ENCODE results near the gene FKTN. TPM values are rescaled to one million over a fixed set of nuclear protein-coding genes. Genes with fewer than 3 reads are reported as not detected.

Gene FKTN
- total and polyA plus RNA-seq, 5 experiments from 2014 or later, result 0.78 to 16.1 (median 2.5) TPM

Other genes with a start within 250 kb of the FKTN start
- under 1 TPM; 0.55 to 0.63 TPM for gene FSD1L, start 110.1 kb upstream of the FKTN start, total RNA-seq
- under 1 TPM in 2 of 3 donors, not detected in 1; 0.08 to 0.24 TPM for gene FSD1L, start 110.1 kb upstream of the FKTN start, polyA plus RNA-seq
- not detected for gene TAL2, start 104.3 kb downstream of the FKTN start, total RNA-seq
- under 1 TPM in 1 of 3 donors, not detected in 2; 0.62 TPM for gene TAL2, start 104.3 kb downstream of the FKTN start, polyA plus RNA-seq
- 10 to 100 TPM; 13.9 to 15.0 TPM for gene TMEM38B, start 136.4 kb downstream of the FKTN start, total RNA-seq
- 10 to 100 TPM; 21.8 to 24.0 (median 22.4) TPM for gene TMEM38B, start 136.4 kb downstream of the FKTN start, polyA plus RNA-seq